Esophagus muscularis mucosa (tissue), 3 donors: Measurements from ENCODE around the gene PSMD10.

Experiments
- CTCF ChIP-seq, 3 experiments: fragments of 200-600 bp in 2 of 3; fragments of 450-650 bp in 1 of 3; sonication (generic) in 2 of 3; IDR thresholded peaks; one replicate each; pipeline ENCODE4 v1.5.1; 2017 to 2019; ENCODE audit warnings: antibody characterized with exemption in 3 of 3, mild to moderate bottlenecking in 2 of 3, moderate library complexity in 1 of 3
- POLR2A ChIP-seq: fragments of 450-650 bp; IDR thresholded peaks from one replicate; pipeline ENCODE4 v1.6.1; 2017; ENCODE audit warnings: antibody characterized with exemption, moderate library complexity, mild to moderate bottlenecking, low read depth

- TF ChIP-seq CTCF (IDR thresholded peaks at IDR 0.05): no peak
- TF ChIP-seq POLR2A: no peak
Observed at GRCh38 chrX:108068121-108068520, 23.2 kb downstream of the PSMD10 start.
